Tibial artery (tissue), 4 donors: ENCODE measurements around the gene RICTOR.

Experiments
- DNase-seq, 2 donors: peaks; one replicate each; pipeline ENCODE4 v3.0.0-alpha.2; 2019
- H3K27ac ChIP-seq, 2 donors: fragments of 200-600 bp; sonication (generic) in 1 of 2; 1 replicate in 1 of 2; 2 replicates in 1 of 2; pipeline ENCODE4 v1.5.1; 2018 to 2019; ENCODE audit warnings: mild to moderate bottlenecking in 1 of 2
- H3K27me3 ChIP-seq, 2 donors: fragments of 200-600 bp; sonication (generic) in 1 of 2; one replicate each; pipeline versions ENCODE4 v1.5.1 to v1.6.0; 2016 to 2019
- H3K36me3 ChIP-seq, 3 donors: fragments of 200-600 bp; sonication (generic) in 2 of 3; one replicate each; pipeline ENCODE4 v1.5.1; 2016 to 2019; ENCODE audit warnings: mild to moderate bottlenecking in 2 of 3
- H3K4me1 ChIP-seq, 4 donors: fragments of 200-600 bp; sonication (generic) in 2 of 4; 1 replicate in 3 of 4; 2 replicates in 1 of 4; pipeline ENCODE4 v1.5.1; 2016 to 2019
- H3K4me3 ChIP-seq, 2 donors: fragments of 200-600 bp; sonication (generic) in 1 of 2; 1 replicate in 1 of 2; 2 replicates in 1 of 2; pipeline ENCODE4 v1.5.1; 2018 to 2019; ENCODE audit warnings: mild to moderate bottlenecking in 2 of 2
- H3K9me3 ChIP-seq, 3 donors: fragments of 200-600 bp; sonication (generic) in 1 of 3; one replicate each; pipeline ENCODE4 v1.5.1; 2016 to 2019
- CTCF ChIP-seq, 2 experiments: fragments of 200-600 bp in 1 of 2; fragments of 450-650 bp in 1 of 2; IDR thresholded peaks; one replicate each; pipeline ENCODE4 v1.5.1; 2017 to 2019; ENCODE audit warnings: antibody characterized with exemption in 2 of 2, mild to moderate bottlenecking in 1 of 2, moderate library complexity in 1 of 2
- intact Hi-C: fragments of 100-400 bp; cut with DNase I; formaldehyde crosslinking; loops from one replicate; pipeline ENCODE4 v1.15.0; 2023; ENCODE audit warnings: low total_unique reads

Gene RICTOR

GRCh38 chr5:39080597-39081204 is 6.5 kb upstream of the RICTOR start:
- peaks cover 0 to 16% (median 2%) of the 10 kb centered on the region in 4 donors for H3K4me1 ChIP-seq
- peak; percentile 79 to 80 for TF ChIP-seq CTCF (IDR thresholded peaks at IDR 0.05)
- no peaks in the 10 kb centered on the region for H3K27me3 ChIP-seq
- no peak overlapping the region for H3K4me3 ChIP-seq
- H3K36me3 ChIP-seq = no peaks in the 10 kb centered on the region
- H3K9me3 ChIP-seq = no peaks in the 10 kb centered on the region
- DNase-seq = peak in 1 of 2 donors; percentile 27
- intact Hi-C loops = loop anchor here (5.0 kb wide), 1 partner anchor 83 kb away; no protein-coding TSS in a partner anchor
- H3K27ac ChIP-seq = no peak overlapping the region

GRCh38 chr5:39080168-39080567 is 6.0 kb upstream of the RICTOR start:
- Histone ChIP-seq H3K36me3 (no peaks in the 10 kb centered on the region), H3K27ac (no peak overlapping the region), H3K9me3 (no peaks in the 10 kb centered on the region), H3K27me3 (no peaks in the 10 kb centered on the region), H3K4me3 (no peak overlapping the region), H3K4me1 (peaks cover 0 to 21% (median 2%) of the 10 kb centered on the region in 4 donors)
- intact Hi-C loops = loop anchor here (5.0 kb wide), 1 partner anchor 83 kb away; no protein-coding TSS in a partner anchor
- TF ChIP-seq CTCF (IDR thresholded peaks at IDR 0.05) = no peak
- no peak for DNase-seq

- H3K27ac ChIP-seq = no peak overlapping the region
- DNase-seq = no peak
- peaks cover 0 to 21% (median 2%) of the 10 kb centered on the region in 4 donors for H3K4me1 ChIP-seq
- H3K36me3 ChIP-seq = no peaks in the 10 kb centered on the region
- H3K4me3 ChIP-seq = no peak overlapping the region
- no peaks in the 10 kb centered on the region for H3K27me3 ChIP-seq
- no peaks in the 10 kb centered on the region for H3K9me3 ChIP-seq
- TF ChIP-seq CTCF (IDR thresholded peaks at IDR 0.05) = no peak
- intact Hi-C loops = no loop called here
These were observed 4.9 kb upstream of the RICTOR start for GRCh38 chr5:39079147-39079546.

- Histone ChIP-seq H3K4me1 (peaks cover 0 to 31% (median 7%) of the 10 kb centered on the region in 4 donors), H3K4me3 (no peak overlapping the region), H3K36me3 (no peaks in the 10 kb centered on the region), H3K9me3 (no peaks in the 10 kb centered on the region), H3K27me3 (no peaks in the 10 kb centered on the region), H3K27ac (peak overlapping the region in 1 of 2 donors; percentile 100)
- TF ChIP-seq CTCF (IDR thresholded peaks at IDR 0.05) = no peak
- no peak for DNase-seq
- intact Hi-C loops = no loop called here
These were observed 2.8 kb upstream of the RICTOR start for GRCh38 chr5:39076757-39077728.

- H3K4me1 ChIP-seq = peaks cover 0 to 38% (median 14%) of the 10 kb centered on the region in 4 donors
- peak overlapping the region in 1 of 2 donors; percentile 100 for H3K27ac ChIP-seq
- no peaks in the 10 kb centered on the region for H3K9me3 ChIP-seq
- no peaks in the 10 kb centered on the region for H3K36me3 ChIP-seq
- intact Hi-C loops = no loop called here
- DNase-seq = no peak
- H3K27me3 ChIP-seq = no peaks in the 10 kb centered on the region
- no peak overlapping the region for H3K4me3 ChIP-seq
- no peak for TF ChIP-seq CTCF (IDR thresholded peaks at IDR 0.05)
These were observed 2.0 kb upstream of the RICTOR start for GRCh38 chr5:39076101-39076756.
